ENCODE measurements around the gene MT2A.

The MT2A gene

GRCh38 chr16:56631832-56632155, 23.4 kb downstream of the MT2A start:
- TF ChIP-seq CREB1 (IDR thresholded peaks at IDR 0.05; ENCODE audit: low read depth) (no peak), TAF1 (IDR thresholded peaks at IDR 0.05; ENCODE audit: low read depth) (no peak), TCF12 (IDR thresholded peaks at IDR 0.05; ENCODE audit: low read depth) (no peak), ZBTB7A (IDR thresholded peaks at IDR 0.05; ENCODE audit: low read depth) (no peak), FOXM1 (IDR thresholded peaks at IDR 0.05; ENCODE audit: borderline replicate concordance, low read depth) (no peak), EGR1 (IDR thresholded peaks at IDR 0.05) (no peak)

- TF ChIP-seq, protein P1, sequence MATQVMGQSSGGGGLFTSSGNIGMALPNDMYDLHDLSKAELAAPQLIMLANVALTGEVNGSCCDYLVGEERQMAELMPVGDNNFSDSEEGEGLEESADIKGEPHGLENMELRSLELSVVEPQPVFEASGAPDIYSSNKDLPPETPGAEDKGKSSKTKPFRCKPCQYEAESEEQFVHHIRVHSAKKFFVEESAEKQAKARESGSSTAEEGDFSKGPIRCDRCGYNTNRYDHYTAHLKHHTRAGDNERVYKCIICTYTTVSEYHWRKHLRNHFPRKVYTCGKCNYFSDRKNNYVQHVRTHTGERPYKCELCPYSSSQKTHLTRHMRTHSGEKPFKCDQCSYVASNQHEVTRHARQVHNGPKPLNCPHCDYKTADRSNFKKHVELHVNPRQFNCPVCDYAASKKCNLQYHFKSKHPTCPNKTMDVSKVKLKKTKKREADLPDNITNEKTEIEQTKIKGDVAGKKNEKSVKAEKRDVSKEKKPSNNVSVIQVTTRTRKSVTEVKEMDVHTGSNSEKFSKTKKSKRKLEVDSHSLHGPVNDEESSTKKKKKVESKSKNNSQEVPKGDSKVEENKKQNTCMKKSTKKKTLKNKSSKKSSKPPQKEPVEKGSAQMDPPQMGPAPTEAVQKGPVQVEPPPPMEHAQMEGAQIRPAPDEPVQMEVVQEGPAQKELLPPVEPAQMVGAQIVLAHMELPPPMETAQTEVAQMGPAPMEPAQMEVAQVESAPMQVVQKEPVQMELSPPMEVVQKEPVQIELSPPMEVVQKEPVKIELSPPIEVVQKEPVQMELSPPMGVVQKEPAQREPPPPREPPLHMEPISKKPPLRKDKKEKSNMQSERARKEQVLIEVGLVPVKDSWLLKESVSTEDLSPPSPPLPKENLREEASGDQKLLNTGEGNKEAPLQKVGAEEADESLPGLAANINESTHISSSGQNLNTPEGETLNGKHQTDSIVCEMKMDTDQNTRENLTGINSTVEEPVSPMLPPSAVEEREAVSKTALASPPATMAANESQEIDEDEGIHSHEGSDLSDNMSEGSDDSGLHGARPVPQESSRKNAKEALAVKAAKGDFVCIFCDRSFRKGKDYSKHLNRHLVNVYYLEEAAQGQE (IDR thresholded peaks at IDR 0.05; ENCODE audit: low read depth): no peak
Measured at GRCh38 chr16:56632156-56632847, 23.9 kb downstream of the MT2A start, which contains the start of gene MT1M. Gene MT1M, plus strand, starts transcription at chr16:56632659. Its CDS starts 73 bp downstream, at chr16:56632732.

GRCh38 chr16:56632848-56633365, 24.5 kb downstream of the MT2A start:
- TF ChIP-seq RAD21 (IDR thresholded peaks at IDR 0.05; ENCODE audit: low read depth) (no peak), TAF1 (IDR thresholded peaks at IDR 0.05; ENCODE audit: low read depth) (no peak), TCF12 (IDR thresholded peaks at IDR 0.05; ENCODE audit: low read depth) (no peak), NFIC (IDR thresholded peaks at IDR 0.05) (no peak), USF1 (IDR thresholded peaks at IDR 0.05) (no peak), TEAD4 (IDR thresholded peaks at IDR 0.05) (no peak)
- TF ChIP-seq, protein P1 (IDR thresholded peaks at IDR 0.05; ENCODE audit: low read depth): no peak

GRCh38 chr16:56633535-56633934, 25.2 kb downstream of the MT2A start:
- TF ChIP-seq TAF1 (IDR thresholded peaks at IDR 0.05; ENCODE audit: low read depth) (no peak), EGR1 (IDR thresholded peaks at IDR 0.05) (no peak)
- TF ChIP-seq, protein P2, sequence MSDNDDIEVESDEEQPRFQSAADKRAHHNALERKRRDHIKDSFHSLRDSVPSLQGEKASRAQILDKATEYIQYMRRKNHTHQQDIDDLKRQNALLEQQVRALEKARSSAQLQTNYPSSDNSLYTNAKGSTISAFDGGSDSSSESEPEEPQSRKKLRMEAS (IDR thresholded peaks at IDR 0.05): no peak

GRCh38 chr16:56634715-56635440, 26.5 kb downstream of the MT2A start:
- no peak for TF ChIP-seq TAF1 (IDR thresholded peaks at IDR 0.05; ENCODE audit: low read depth)
- TF ChIP-seq EGR1 (IDR thresholded peaks at IDR 0.05): no peak
- TF ChIP-seq CEBPB (IDR thresholded peaks at IDR 0.05): no peak
- TF ChIP-seq FOXM1 (IDR thresholded peaks at IDR 0.05; ENCODE audit: borderline replicate concordance, low read depth): no peak
- TF ChIP-seq TCF12 (IDR thresholded peaks at IDR 0.05; ENCODE audit: low read depth): no peak
- no peak for TF ChIP-seq YY1 (IDR thresholded peaks at IDR 0.05; ENCODE audit: low read depth)
- no peak for TF ChIP-seq USF1 (IDR thresholded peaks at IDR 0.05)

GRCh38 chr16:56635441-56635967, 27.1 kb downstream of the MT2A start:
- no peak for TF ChIP-seq EP300 (IDR thresholded peaks at IDR 0.05; ENCODE audit: borderline replicate concordance)
- TF ChIP-seq TCF12 (IDR thresholded peaks at IDR 0.05; ENCODE audit: low read depth): no peak
- no peak for TF ChIP-seq RAD21 (IDR thresholded peaks at IDR 0.05; ENCODE audit: low read depth)
- TF ChIP-seq TEAD4 (IDR thresholded peaks at IDR 0.05): no peak
- TF ChIP-seq ZBTB7A (IDR thresholded peaks at IDR 0.05; ENCODE audit: low read depth): no peak
- TF ChIP-seq CEBPB (IDR thresholded peaks at IDR 0.05): no peak
- TF ChIP-seq TAF1 (IDR thresholded peaks at IDR 0.05; ENCODE audit: low read depth): no peak
- no peak for TF ChIP-seq EGR1 (IDR thresholded peaks at IDR 0.05)
- TF ChIP-seq NFIC (IDR thresholded peaks at IDR 0.05): no peak
- TF ChIP-seq YY1 (IDR thresholded peaks at IDR 0.05; ENCODE audit: low read depth): no peak
- no peak for TF ChIP-seq USF1 (IDR thresholded peaks at IDR 0.05)
- TF ChIP-seq, protein P1 (IDR thresholded peaks at IDR 0.05; ENCODE audit: low read depth): no peak
- TF ChIP-seq, protein P2 (IDR thresholded peaks at IDR 0.05): no peak
- TF ChIP-seq CREB1 (IDR thresholded peaks at IDR 0.05; ENCODE audit: low read depth): no peak
